DMS 273 treated with DMSO at 0.1 percent for 48 hours (cell line): ENCODE results near the gene STXBP3.
"Not testable (repeated sequence)": the region's sequence is repeated elsewhere in the genome, so short reads cannot be mapped to it uniquely, and the experiment has no call there.

Experiments used
- DNase-seq: peaks from one replicate; lab custom pipeline; 2025; lab: John Stamatoyannopoulos, UW

Gene STXBP3

GRCh38 chr1:108746382-108747170 lies at the start of gene STXBP3:
Gene STXBP3, plus strand, starts transcription at chr1:108746674. Its CDS starts 64 bp downstream, at chr1:108746738.
- peak; percentile 88 for DNase-seq

DNA sequence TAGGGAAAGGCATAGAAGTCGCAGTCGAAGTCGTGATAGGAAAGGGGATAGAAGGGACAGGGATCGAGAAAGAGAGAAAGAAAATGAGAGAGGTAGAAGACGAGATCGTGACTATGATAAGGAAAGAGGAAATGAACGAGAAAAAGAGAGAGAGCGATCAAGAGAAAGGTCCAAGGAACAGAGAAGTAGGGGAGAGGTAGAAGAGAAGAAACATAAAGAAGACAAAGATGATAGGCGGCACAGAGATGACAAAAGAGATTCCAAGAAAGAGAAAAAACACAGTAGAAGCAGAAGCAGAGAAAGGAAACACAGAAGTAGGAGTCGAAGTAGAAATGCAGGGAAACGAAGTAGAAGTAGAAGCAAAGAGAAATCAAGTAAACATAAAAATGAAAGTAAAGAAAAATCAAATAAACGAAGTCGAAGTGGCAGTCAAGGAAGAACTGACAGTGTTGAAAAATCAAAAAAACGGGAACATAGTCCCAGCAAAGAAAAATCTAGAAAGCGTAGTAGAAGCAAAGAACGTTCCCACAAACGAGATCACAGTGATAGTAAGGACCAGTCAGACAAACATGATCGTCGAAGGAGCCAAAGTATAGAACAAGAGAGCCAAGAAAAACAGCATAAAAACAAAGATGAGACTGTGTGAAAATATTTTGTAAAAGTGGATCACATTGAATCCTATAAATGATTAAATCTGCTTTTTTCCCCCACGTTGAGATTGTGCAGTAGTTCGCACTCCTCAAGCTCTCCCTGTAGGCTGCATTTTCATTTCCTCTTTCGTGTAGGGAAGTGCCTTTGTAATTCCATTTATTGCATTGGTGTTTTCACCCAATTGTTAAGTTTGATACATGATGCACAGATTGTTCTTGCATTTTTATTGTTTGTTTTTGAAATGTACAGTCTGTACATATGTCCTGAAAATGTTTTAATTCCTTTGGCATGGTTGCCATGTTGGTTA lies 46.8 kb upstream of the STXBP3 start:
- DNase-seq = no peak

DNA sequence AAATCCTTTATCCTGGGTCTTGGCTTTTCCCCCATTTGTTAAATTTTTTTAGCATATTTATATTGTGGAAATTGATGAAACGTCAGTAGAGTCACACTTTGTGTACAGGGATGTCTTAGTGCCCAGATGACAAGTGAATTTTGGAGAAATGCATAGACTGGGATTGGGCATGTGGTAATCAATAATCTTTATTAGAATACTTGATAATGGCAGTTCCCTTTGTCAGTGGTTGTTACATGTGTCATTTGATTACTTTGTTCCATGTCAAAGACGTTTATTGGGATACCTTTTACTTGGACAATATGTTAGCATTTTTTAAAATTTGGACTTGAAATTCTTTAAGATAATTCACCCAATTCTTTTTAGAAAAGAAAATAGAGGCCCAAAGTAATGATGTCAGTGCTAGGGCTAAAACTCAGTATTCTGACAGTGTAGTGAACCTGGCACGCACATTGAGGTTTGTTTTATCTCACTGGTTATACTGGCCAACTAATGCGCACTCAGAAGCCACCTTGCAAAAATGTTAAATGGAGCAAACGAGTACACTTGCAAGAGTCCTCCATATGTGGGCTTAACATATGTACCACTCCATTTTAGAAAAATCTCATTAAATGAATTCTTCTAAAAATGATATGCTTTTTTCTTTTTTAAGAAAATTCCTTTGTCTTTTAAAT lies 45.2 kb upstream of the STXBP3 start:
- DNase-seq = no peak

- DNase-seq = not testable (repeated sequence)
These were observed 44.4 kb upstream of the STXBP3 start for GRCh38 chr1:108702109-108702508.

DNA sequence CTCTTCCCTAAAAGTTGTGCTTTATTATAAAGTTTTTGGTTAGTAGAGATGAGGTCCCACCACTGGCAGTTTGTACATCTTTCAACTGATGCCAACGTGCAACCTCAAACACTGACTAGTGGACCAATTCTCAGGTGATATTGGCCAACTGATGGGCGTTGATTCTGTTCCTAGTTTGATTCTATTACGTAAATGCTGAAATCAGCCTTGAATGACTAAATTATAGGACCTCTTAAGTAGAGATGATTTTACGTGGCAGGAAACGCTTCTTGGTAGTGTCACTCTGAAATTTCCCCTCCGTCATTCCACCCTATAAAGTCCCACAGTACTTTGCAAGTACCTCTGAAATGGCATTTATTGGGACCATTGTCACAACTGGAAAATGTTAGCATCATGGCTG lies 42.5 kb upstream of the STXBP3 start:
- DNase-seq = no peak

- no peak for DNase-seq
These were observed 42.0 kb upstream of the STXBP3 start for GRCh38 chr1:108704496-108704895.

GRCh38 chr1:108706643-108707042 lies 39.8 kb upstream of the STXBP3 start:
- DNase-seq = no peak

DNA sequence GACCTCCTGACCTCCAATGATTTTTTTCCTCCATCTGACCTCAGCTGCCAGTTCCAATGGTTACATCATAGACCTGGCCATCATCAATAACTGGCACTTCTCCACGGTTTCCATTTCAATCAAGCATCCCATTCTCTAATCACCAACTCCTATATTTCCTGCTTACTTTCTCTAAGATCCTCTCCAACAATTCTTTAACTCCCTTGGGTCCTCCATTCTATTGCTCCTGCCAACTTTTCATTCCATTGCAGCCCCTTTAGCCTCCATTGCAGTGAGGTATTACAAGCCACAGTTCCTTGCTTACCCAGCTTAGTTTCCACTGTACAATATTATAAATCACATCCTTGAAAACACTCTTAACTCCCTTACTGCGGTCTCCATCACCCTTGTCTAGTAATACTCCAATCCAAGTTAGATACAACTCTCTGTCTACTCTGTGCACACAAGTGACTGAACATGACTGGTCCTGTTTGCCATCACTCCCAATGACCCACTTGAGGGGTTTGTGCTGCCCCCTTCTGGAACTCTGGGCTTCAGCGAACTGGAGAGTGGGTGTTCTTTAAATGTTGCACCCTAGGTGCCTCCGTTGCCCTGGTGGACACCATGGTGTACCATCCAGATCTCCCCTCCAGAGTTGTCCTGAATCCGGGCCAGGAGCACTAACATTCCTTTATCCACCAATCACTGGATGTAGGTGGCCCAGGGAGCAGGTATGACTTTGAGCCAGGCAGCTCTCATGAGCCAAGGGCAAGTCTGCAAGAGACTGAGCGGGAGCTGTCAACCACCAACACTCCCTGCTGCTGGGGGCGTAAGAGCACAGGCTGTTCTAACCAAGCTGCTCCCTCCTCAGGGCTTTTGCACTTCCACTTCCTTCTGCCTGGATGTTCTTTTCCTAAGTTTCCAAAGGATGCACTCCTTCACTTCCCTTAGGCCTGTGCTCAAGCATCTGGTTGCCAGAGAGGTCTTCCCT lies 37.5 kb upstream of the STXBP3 start:
- no peak for DNase-seq

- DNase-seq = no peak
These were observed 33.8 kb upstream of the STXBP3 start, which contains the start of gene FNDC7 for GRCh38 chr1:108712606-108713150. Gene FNDC7, plus strand, starts transcription at chr1:108712908. Its CDS starts 26 bp downstream, at chr1:108712934.

DNA sequence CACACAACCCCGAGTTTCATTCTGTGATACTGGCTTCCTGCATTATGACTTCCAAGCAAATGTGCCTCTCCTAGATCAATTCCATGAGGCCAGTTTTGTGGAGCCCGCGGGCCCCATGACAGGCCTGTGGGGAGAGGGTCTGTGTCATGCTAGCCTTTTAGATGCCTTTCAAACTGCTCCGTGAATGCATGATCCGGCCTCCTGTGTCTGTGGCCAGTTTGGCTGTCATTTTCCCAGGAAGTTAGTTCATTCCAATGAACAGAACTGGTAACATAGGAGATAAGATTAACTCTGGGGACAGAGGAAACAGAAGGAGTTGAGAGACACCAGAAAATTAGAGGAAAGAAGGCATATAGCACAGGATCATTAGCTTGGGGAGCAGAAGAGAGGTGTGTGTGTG lies 30.5 kb upstream of the STXBP3 start:
- DNase-seq = no peak

GRCh38 chr1:108716437-108717230 lies 29.8 kb upstream of the STXBP3 start:
- no peak for DNase-seq

DNA sequence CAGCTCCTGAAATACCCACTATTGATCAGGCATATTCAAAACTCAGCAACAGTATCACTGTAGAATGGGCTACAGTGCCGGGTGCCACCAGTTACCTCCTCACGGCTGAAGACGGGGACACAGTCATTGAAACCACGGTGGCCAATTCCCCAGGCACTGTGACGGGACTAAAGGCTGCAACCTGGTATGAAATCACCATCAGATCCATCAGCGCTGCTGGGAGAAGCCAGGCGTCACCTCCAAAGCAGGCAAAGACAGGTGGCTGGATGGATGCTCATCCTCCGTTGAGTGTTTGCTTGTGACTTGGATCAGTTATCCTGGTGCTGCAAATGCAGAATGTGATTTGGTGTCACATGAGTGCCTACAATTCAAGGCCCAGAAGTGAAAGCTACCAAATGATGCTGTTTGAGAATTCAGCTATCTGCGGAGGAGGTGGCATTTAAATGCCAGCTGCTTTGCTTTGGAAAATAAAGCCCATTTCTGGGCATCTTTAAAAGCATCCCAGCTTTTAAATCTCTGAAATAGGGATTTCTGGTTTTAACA lies 28.6 kb upstream of the STXBP3 start:
- DNase-seq = no peak

DNA sequence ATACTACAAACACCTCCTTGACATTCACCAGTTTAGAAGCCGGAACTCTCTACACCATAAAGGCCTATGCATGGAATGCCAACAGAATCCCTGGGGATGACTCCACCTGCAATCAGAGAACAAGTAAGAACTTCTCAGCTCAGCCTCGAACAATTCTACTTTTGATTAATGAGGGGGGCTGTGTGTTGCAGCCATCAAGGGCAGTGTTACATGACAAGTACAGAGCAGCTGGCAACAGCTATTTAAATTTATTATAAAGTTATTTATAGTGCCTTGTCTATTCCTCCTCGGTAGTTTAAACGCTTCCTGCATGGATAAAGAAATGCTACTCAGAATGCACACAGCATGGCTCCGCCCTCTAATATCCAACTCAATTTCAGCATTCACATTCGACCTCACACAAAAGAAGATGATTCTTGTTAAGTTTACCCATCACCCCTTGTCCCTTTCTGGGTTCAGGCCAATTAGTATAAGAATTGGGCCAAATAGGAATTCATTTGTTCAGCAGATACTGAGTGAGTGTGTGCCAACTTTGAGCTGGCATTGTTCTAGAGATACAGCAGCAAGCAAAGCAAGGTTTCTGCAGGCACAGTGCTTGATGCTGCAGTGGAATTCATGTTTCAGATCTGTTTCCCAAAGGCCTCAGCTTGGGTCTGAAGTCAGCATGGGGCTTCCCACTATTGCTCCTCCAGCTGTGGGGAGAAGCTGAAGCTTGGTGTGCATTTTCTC lies 27.4 kb upstream of the STXBP3 start:
- no peak for DNase-seq

DNA sequence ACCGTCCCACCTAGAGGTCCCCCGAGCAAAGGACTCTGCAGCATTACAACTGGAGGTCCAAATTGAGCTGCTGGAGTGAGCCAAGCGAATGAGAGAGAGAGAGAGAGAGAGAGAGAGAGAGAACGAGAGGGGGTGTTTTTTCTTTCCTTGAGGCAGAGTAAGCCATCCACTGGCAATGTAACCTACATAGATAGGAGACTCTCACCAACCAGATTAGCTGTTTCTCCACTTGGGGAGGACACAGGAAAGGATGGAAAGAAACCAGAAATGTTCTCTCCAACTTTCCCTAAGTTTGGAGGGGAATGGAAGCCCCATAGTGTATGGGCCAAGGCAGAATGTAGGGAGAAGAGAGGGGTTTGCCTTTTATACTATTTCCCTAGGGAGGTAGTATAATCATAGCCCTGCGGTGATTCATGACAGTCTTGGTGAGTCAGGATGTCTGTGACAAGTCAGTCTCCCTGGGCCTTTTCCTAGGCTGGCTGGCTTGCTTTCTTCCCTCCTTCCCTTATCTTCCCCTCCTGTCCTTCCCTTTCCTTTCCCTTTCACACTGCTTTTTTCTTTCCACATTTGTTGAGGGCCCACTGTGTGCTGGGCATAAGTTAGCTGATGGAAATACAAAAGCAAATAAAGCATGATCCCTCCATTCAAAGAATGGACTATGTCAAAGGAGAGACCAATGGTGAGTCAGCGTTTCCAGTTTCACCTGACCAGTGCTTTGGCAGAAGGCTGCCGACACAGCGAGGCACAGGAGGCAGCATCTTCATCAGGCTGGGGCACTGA lies 26.6 kb upstream of the STXBP3 start:
- no peak for DNase-seq

DNA sequence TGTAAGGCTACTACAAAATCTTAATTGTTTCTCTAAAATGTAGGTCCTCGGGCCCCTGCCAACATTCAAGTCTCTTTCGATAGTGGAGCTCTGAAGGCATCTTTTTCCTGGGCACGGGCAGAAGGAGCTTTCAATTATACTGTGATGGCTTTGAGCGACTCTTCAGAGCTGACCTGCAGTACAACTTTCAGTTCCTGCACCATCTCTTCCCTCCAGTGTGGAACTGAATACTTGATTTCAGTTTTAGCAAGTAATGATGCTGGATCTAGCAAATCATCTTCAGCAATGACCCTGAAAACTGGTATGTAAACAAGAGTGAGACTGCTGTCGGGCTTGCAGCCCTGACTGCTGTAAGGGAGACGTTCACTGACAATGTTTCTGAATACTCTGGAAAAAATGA lies 24.2 kb upstream of the STXBP3 start:
- DNase-seq = no peak

DNA sequence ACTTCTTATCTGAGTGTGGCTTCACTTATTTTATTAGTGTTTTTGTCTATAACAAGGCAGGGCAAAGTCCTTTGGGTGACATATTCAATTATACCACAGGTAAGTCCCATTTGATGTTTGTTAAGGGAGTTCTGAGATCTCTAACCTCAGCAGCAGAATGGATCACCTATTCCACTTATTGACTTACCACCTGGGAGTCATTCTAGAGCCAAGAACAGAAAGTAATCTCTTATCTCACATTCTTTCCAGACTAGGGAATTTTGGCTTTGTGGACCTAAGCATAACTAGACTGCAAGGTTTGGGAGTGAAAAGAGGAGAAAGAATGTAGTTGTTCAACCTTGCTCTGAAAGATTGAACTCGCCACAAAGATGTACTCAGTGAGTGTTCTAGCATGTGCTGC lies 20.6 kb upstream of the STXBP3 start:
- no peak for DNase-seq

DNA sequence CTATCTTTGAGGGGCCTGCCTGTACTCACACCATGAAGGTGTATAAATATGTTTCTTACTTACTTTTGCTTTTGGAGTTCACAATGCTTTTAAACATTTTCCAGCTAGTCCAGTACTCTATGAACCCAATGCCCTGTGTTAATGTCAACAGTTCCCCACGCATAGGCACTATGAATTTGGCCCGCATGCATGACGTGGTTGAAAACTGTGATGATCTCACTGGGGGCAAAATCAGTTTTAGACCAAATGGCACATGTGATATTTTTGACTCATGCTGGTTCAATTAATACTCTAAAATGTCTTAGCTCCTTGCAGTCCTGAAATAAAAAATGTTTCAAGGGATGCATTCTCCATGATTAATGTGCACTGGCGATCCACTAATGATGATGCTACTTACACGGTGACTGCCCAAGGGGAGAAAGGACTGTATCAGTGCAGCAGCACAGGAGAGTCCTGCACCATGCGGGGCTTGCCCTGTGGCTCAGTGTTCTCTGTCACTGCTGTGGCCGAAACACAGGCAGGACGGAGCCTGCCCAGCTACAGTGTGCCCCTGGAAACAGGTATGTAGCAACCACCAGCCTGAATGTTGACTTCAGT lies 18.0 kb upstream of the STXBP3 start:
- DNase-seq = no peak

- no peak for DNase-seq
These were observed 17.0 kb upstream of the STXBP3 start for GRCh38 chr1:108729481-108729880.
